ENCODE measurements around the gene CRCP.
"Not testable (repeated sequence)": the region's sequence is repeated elsewhere in the genome, so short reads cannot be mapped to it uniquely, and the experiment has no call there.

The CRCP gene

DNA sequence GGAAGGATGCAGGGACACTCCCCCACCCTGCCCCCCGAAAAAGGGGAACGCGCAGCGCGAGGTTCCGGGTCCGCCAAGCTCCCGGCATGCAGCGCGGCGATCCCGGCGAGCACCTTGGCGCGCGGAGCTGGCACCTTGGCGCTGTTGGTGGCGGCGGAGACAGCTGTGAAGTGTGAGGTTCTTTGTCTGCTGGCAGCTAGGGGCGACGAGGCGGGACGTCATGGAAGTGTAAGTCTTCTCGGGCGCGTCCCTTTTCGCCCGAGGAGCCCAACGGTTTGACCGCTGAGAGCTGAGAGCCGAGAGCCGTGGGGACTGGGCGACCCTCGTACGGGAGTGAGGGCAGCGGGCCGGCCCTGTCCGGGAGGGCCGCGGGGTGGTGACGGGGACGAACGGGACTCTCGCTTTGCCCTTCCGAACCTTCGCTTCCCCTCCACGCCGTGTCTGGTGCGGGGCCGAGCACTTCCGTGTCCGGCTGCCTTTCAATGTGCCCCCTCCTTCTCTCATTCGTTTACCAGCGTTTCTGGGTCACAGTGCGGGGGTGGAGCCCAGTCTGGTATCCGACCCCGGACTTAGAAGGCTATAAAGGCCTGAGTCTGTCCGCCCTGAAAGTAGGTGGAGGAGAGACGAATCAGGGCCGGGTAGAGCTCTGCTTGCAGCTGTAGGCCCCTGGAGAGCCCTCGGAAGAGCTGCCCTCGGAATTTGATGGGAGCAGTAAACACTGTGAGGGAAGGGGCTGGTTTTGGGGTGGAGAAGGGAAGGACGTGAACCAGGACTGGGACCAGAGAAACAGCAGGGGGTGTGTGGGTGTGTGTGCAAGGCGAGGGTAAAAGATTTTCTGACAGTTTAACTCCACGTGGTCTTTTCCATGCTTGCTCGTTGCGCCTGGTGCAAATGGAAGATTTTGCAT lies at the start of gene CRCP:
CRCP (plus strand) TSS at position 105 of the 907 bp plus-strand sequence; CDS start at position 221, 116 bp downstream.
- peak; percentile 84 to 88 for DNase-seq

DNA sequence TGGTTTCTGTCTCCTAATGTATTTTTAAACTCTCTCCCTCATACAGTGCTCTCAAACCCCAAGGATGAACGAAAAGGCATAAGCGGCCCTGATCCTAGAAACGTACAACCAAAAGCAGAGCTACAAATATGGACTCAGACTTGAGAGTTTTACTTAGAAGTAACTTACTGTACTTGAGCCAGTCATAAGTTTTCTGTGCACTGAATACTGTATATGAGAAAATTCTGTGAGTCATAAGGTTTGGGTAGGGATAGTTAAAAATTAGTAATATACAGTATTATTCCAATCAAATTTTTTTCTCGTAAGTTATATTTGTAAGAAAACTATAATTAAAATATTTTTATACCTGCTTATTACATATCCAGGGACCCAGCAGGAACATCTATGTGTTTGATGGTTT lies 44.9 kb upstream of the CRCP start:
- no peak for DNase-seq

DNA sequence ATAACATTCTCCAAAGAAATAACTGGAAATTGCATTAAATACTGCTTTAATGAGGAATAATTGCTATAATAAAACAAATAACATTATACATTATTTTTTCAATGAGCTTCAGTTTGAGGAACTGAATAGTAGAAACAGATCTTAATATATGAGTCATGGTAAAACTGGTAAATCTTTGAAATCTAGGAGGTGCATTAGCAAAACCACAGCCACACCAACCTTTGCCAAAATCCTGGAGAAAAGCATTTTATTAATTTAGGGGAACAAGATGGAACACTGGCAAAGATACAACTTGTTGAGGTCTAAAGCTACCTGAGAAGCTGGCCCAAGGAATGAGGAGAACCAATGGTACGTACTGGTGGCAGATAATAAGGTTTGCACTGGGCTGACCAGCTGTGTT lies 44.4 kb upstream of the CRCP start:
- DNase-seq, result no peak

DNA sequence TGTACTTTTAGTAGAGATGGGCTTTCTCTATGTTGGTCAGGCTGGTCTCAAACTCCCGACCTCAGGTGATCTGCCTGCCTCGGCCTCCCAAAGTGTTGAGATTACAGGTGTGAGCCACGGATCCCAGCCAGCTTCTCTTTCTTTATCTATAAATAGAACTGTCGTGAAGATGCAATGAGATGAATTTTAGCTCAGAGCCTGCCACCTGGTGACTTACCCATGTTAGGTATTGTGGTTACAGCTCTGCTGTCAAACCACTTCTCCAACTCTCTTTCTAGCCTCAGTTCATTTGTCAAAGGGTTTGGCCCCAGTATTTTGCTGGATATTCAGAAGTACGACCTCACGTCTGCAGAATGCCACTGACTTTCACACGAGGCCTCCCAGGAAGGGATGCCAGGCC lies 42.4 kb upstream of the CRCP start:
- DNase-seq, result not testable (repeated sequence)

DNA sequence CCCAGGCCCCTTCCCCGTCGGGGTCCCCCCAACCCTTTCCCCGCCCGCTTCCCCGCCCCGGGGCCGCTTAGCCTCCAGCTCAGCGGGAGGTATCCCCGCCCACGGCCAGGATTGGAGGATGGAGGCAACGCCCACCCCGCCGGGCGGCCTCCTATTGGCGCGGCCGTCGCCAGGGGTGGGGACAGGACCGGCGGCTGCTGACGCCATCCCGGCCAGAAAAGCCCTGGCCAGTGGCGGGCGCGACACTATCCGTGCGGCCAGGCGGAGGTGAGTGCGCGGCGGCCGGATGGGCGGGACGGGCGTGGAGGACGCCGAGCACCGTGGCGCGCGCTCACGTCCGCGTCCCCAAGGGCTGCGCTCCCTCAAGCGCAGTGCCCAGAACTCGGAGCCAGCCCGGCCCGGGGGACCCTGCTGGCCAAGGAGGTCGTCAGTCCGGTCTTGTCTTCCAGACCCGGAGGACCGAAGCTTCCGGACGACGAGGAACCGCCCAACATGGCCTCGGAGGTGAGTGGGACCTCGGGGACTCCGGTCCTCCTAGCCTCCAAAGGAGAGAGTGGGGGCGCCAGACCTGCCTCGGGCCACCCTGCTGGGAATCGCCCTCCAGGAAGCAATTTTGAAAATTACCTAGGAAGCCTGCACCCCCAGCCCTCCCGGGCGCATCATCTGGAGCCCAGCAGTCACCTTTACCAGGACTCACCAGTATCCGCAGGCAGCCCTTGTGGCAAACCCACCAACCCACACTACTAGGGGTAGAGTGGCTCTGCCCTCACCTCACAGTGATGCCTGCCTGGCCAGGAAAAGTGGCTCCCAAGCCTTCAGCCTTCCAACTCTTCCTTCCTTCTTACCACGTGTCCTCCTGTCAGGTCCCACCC lies 38.8 kb upstream of the CRCP start, which contains the start of gene ASL:
ASL (plus strand) TSS at position 230 of the 872 bp plus-strand sequence; CDS start at position 493, 263 bp downstream.
- DNase-seq, result peak; percentile 92 to 94

DNA sequence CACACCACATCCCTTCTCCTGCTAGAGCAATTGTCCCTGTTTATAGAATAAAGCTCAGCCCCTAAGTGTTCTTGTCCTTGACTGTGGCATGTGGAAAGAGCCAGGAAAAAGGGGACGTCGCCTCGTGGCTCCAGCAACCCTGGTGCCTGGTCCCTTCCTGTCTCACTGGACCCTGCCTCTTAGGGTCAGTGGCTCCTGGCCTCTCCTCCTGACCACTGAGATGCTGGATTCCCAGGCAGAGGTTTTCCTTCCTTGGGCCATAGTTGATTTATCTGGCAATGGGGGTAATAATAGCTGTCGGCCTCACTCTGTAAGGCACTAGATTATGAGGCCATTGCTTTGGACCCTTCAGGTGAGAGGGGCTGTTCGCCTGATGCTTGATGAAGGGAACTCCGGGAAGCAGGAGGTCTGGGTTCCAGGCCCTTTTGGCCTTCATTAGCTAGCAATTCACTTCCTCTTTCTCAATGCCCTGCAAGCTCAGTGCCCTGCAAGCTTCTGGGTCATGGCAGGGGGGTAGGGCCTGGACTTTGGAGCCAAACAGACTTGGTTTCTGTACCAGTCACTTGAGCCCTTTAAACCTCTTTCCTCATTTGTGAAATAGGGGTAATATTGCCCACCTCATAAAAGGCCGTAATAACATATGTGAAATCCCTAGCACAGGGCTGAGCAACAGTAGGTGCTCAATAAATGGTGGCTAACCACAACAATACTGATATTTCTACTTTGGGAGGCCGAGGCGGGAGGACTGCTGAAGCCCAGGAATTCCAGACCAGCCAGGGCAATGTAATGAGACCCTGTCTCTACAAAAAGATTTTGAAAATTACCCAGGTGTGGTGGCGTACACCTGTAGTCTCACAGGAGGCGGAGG lies 38.0 kb upstream of the CRCP start:
- no peak for DNase-seq

DNA sequence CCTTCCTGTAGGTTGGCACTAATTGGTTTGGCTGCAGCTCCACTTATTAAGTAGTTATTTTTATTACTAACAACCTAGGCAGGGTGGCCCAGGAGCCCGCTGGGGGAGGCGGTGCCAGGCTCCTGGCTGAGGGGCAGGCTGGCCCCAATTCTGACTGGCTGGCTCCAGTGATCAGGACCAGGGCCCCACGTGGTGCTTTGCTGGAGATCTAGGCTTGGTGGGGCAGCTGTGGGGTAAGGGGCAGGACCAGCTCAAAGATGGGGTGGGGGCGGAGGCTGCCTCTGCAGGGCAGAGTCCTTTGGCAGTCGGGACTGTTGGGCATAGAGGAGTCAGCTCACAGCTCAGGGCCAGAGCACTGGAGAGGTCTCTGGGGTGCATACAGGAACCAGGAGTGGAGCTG lies 36.6 kb upstream of the CRCP start:
- no peak for DNase-seq

DNA sequence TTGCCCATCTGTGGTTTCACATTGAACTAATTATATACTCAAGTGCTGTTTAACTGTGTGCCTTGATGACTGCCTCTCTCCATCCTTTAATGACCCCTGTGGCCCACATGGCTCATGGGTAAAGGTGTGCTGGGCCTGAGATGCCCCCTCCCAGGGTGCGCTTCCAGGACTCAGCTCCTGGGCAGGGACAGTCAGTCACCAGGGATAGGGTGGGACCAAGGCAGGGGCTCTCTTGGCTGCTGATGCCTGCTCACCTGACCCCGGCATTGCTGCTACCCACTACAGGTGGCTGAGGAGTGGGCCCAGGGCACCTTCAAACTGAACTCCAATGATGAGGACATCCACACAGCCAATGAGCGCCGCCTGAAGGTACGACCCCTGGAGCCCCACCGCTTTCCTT lies 32.6 kb upstream of the CRCP start:
- DNase-seq, result no peak

DNA sequence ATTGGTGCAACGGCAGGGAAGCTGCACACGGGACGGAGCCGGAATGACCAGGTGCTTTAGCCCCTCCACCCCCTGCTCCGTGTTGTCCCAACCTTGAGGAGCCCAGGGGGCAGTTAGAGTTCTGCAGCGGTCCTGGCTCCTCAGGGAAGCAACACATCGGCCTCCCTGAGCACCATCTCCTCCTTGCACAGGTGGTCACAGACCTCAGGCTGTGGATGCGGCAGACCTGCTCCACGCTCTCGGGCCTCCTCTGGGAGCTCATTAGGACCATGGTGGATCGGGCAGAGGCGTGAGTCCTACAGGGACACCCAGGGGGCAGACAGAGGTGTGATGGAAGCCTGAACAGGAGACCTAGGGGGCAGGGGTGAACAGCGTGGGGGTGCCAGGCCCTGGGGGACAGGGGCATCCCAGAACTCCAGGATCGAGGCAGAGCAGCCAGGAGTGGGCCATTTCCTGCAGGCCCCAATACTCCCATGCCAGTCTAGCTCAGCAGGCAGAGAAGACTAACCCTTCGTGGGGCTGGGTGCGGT lies 31.7 kb upstream of the CRCP start:
- DNase-seq, result no peak

DNA sequence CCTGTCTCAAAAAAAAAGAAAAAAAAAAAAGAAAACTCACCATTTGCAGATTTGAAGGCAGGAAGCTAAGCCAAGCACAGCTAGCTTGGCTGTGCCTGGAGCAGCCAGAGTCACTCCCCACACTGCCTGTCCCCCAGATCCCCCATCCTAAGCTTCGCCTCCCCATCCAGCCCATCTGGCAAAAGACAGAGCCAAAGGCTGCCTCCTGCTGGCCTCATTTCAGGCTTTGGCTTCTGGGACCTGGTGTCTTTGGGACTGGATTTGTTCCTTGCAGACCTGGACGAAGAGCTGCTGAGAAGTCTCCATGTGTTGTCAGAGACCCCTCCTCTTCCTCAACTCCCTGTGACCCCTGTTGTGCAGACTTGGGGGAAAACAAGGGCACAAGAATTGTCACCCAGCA lies 31.0 kb upstream of the CRCP start:
- DNase-seq, result no peak

DNA sequence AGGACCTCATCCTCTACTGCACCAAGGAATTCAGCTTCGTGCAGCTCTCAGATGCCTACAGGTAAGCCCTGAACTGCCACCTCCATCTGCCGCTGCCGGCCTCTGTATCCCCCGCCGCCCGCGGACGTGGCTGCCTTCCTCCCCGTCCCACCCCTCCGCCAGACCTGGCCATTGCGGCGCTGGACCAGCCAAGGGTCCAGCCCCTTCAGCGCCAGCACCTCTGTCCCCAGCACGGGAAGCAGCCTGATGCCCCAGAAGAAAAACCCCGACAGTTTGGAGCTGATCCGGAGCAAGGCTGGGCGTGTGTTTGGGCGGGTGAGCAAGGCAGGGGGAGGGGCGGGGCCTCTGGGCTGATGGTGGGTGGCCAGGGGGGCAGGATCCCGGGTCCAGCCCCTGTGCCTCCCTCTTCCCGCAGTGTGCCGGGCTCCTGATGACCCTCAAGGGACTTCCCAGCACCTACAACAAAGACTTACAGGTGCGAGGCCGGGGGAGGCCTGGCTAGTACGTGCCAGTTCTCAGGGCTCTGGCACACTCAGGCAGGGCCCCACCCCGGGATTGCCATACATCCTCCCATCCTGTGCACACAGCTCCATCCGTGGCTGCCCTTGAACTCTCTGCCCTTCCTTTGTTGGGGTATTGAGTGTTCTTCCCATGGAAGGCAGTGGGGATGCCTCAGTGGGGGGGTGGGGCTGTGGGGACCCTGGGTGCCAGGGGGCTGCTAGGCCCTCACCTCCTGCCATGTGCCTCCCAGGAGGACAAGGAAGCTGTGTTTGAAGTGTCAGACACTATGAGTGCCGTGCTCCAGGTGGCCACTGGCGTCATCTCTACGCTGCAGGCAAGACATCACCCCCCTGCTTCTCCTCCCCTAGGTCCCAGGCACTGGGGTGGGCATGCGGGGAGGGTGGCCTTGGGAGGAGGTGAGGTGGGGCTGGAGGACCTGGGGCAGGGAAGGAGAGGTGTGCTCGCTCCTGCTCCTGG lies 25.5 kb upstream of the CRCP start:
- DNase-seq, result no peak

DNA sequence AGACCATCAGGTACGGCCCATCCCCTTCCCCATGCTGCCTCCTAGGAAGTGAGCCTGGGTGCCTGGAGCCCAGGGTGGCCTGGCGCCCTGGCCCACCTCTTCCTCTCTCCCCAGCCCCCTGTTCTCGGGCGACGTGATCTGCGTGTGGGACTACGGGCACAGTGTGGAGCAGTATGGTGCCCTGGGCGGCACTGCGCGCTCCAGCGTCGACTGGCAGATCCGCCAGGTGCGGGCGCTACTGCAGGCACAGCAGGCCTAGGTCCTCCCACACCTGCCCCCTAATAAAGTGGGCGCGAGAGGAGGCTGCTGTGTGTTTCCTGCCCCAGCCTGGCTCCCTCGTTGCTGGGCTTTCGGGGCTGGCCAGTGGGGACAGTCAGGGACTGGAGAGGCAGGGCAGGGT lies 22.0 kb upstream of the CRCP start:
- DNase-seq, result no peak

DNA sequence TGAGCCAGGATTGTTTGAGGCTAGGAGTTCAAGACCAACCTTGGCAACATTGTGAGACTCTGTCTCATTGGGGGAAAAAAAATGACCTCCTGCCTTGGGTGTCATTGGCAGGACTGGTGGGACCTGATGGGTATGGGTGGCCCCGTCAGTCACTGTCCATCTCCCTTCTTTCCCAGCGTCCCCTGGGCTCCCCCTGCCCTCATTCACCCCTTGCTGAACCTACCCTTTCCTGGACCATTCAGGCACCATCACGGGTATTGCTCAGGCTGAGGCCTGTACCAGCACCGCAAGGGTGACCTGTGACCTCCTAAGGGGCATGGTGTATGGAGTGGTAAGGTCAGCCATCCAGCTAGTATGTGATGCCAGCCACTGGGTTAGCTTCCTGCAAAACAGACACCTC lies 19.6 kb upstream of the CRCP start:
- no peak for DNase-seq

DNA sequence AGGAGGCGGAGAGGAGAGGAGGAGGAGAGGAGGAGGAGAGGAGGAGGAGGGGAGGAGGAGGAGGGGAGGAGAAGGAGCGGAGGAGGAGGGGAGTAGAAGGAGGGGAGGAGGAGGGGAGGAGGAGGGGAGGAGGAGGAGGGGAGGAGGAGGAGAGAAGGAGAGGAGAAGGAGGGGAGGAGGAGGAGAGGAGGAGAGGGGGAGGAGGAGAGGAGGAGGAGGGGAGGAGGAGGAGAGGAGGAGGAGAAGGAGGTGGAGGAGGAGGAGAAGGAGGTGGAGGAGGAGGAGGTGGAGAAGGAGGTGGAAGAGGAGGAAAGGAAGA lies 15.5 kb upstream of the CRCP start:
- DNase-seq, result no peak

DNA sequence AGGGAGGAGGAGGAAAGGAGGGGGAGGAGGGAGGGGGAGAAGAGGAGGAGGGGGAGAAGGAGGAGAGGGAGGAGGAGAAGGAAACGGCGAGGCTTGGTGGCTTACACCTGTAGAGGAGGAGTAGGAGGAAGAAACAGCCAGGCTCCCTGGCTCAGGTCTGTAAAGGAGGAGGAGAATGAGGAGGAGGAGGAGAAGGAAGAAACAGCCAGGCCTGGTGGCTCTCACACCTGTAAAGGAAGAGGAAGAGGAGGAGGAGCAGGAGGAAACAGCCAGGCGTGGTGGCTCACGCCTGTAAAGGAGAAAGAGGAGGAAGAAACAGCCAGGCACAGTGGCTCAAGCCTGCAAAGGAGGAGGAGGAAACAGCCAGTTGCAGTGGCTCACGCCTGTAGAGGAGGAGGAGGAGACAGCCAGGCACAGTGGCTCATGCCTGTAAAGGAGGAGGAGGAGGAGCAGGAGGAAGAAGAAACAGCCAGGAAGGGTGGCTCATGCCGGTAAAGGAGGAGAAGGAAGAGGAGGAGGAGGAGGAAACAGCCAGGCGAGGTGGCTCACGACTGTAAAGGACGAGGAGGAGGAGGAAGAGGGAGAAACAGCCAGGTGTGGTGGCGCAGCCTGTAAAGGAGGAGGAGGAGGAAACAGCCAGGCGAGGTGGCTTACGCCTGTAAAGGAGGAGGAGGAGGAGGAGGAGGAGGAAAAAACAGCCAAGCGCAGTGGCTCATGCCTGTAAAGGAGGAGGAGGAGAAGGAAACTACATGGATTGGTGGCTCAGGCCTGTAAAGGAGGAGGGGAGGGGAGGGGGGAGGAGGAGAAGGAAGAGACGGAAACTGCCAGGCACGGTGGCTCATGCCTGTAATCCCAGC lies 14.9 kb upstream of the CRCP start:
- DNase-seq, result peak; percentile 55 to 62

DNA sequence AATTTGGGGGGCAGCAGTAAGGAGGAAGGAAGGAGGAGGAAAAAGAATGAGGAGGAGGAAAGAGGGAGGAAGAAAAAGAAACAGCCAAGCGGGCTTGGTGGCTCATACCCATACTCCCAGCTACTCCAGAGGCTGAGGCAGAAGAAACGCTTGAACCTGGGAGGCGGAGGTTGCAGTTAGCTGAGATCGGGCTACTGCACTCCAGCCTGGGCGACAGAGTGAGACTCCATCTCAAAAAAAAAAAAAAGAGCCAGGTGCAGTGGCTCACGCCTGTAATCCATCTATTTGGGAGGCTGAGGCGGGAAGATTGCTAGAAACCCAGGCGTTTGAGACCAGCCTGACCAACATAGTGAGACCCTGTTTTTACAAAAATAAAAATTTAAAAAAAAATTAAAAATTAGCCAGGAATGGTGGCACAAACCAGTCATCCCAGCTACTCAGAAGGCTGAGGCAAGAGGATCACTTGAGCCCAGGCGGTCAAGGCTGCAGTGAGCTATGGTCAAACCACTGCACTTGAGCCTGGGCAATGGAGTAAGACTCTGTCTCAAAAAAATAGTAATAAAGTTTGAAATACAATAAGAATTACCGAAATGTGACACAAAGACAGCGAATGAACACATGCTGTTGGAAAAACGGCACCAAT lies 14.1 kb upstream of the CRCP start:
- no peak for DNase-seq

DNA sequence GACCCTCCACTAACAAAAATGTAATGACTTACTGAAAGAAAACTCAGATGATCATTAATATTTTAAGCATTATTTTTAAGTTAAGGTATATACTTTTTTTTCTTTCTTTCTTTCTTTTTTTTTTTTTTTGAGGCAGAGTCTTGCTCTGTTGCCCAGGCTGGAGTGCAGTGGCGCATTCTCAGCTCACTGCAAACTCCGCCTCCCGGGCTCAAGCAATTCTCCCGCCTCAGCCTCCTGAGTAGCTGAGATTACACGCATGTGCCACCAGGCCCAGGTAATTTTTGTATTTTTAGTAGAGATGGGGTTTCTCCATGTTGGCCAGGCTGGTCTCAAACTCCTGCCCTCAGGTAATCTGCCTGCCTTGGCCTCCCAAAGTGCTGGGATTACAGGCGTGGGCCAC lies 12.5 kb upstream of the CRCP start:
- not testable (repeated sequence) for DNase-seq

DNA sequence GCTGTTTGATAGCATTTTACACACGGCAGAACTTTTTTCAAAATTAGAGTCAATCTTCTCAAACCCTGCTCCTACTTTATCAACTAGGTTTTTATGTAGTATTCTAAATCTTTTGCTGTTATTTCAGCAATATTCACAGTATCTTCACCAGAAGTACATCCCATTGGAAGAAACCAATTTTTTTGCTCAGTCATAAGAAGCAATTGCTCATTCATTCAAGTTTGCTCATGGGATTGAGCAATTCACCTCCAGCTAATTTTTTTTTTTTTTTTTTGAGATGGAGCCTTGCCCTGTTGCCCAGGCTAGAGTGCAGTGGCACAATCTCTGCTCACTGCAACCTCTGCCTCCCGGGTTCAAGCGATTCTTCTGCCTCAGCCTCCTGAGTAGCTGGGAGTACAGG lies 10.7 kb upstream of the CRCP start:
- DNase-seq, result not testable (repeated sequence)

DNA sequence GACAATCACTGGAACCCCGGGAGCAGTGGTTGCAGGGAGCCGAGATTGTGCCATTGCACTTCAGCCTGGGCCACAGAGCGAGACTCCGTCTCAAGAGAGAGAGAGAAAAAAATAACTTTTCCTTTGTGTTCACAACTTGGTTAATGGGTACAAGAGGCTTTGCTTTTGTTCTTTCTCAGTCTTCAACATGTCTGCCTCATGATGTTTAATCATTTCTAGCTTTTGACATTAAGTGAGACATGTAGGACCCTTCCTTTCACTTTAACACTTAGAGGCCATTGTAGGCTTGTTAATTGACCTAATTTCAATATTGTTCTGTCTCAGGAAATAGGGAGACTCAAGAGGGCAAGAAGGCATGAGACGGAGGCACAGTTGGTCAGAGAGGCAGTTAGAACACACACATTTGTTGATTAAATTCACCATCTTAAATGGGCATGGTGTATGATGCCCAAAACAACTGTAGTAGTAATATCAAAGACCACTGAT lies 9.3 kb upstream of the CRCP start:
- no peak for DNase-seq

DNA sequence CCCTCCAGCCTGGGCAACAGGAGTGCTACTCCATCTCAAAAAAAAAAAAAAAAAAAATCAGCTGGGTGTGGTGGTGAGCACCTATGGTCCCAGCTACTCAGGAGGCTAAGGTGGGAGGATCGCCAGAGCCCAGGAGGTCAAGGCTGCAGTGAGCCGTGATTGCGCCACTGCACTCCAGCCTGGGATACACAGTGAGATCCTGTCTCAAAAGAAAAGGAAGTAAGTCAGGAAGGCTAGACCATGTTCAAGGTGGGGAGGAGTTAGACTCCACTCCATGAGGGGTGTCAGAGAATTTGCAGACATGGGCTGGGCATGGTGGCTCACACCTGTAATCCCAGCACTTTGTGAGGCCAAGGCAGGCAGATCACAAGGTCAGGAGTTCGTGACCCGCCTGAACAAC lies 6.2 kb upstream of the CRCP start:
- not testable (repeated sequence) for DNase-seq

All from activated T-cell treated with anti-CD3 and anti-CD28 coated beads, Interleukin-2, amount 50 U/mL, for 48 hours (primary cell).